Activated CD4-positive, CD25-positive, alpha-beta regulatory T cell treated with anti-CD3 and anti-CD28 coated beads, Interleukin-2, amount 50 U/mL, for 72 hours (primary cell): ENCODE measurements around the gene SLX9.
A peak's percentile ranks its signal among the peaks of the same experiment; 100 is the strongest.

Experiments used
- DNase-seq: peaks from one replicate; pipeline ENCODE4 v3.0.0; 2021

The SLX9 gene

GRCh38 chr21:44939532-44940115 is at the start of gene SLX9:
Gene SLX9 (plus strand): TSS chr21:44940029. CDS start chr21:44940058, 29 bp downstream.
- DNase-seq = peak; percentile 81

- DNase-seq = no peak
Measured at GRCh38 chr21:44890338-44890931, 49.4 kb upstream of the SLX9 start.

GRCh38 chr21:44890961-44891541 is 48.8 kb upstream of the SLX9 start:
- no peak for DNase-seq

GRCh38 chr21:44891631-44892031 is 48.2 kb upstream of the SLX9 start:
- no peak for DNase-seq

- DNase-seq = no peak
Measured at GRCh38 chr21:44892095-44892494, 47.7 kb upstream of the SLX9 start.

GRCh38 chr21:44892536-44893277 is 47.1 kb upstream of the SLX9 start:
- peak; percentile 83 for DNase-seq

- DNase-seq = no peak
Measured at GRCh38 chr21:44893278-44893556, 46.6 kb upstream of the SLX9 start.

- DNase-seq = no peak
Measured at GRCh38 chr21:44893948-44894656, 45.7 kb upstream of the SLX9 start.

GRCh38 chr21:44894687-44895302 is 45.0 kb upstream of the SLX9 start:
- DNase-seq = no peak

GRCh38 chr21:44895859-44896258 is 44.0 kb upstream of the SLX9 start:
- no peak for DNase-seq

- no peak for DNase-seq
Measured at GRCh38 chr21:44896561-44897286, 43.1 kb upstream of the SLX9 start.

- no peak for DNase-seq
Measured at GRCh38 chr21:44897326-44898010, 42.4 kb upstream of the SLX9 start.

- no peak for DNase-seq
Measured at GRCh38 chr21:44898011-44898488, 41.8 kb upstream of the SLX9 start.

- DNase-seq = no peak
Measured at GRCh38 chr21:44898851-44899767, 40.7 kb upstream of the SLX9 start.

GRCh38 chr21:44899768-44900558 is 39.9 kb upstream of the SLX9 start:
- no peak for DNase-seq

- DNase-seq = no peak
Measured at GRCh38 chr21:44900559-44901251, 39.1 kb upstream of the SLX9 start.

GRCh38 chr21:44901391-44902074 is 38.3 kb upstream of the SLX9 start:
- no peak for DNase-seq
